Activated gamma-delta T cell (primary cell): ENCODE results near the gene TPPP3.
A peak's percentile ranks its signal among the peaks of the same experiment; 100 is the strongest.

Experiments used
- DNase-seq: peaks from one replicate; lab custom pipeline; 2025; lab: John Stamatoyannopoulos, UW
- total RNA-seq, 2 donors: gene quantifications; one replicate each; lab custom pipeline; 2026; lab: John Stamatoyannopoulos, UW

TPPP3 gene
- 0 to 0.17 reads per million in 2 donors for total RNA-seq

DNA sequence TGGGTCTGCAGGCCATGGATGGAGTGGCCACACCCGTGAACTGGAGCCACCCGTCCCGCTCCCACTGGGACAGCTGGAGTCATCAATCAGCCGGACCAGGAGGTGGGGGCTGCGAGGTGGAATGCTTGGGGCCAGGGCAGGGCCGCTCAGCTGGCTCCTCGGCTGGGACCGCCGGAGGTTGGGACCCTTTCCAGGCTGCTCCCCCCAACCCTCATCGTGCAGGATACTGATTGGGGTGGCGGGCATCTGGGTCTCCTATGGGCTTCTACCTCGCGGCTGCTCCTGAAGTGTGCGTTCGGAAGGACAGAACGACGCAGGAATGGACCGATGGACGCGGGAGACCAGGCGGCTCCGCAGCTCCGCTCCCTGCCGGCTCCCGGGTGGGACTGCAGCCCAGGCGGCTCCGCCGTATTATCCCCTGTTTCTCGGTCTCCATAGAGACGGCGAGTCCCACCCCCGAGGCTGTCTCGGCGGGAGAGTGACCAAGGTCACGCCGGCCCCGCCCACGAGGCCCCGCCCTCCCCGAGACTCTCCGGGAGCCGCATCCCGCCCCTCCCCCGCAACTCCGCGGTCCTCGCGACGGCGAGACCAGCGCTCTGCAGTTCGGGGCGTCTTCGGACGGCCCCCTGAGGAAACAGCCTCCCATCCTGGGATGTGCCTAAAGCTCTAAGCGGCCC lies at the start of gene TPPP3:
TSS of gene TPPP3 (minus strand) at position 388 of the 677 bp plus-strand sequence. CDS start 2,387 bp downstream, outside the sequence.
- DNase-seq: no peak

DNA sequence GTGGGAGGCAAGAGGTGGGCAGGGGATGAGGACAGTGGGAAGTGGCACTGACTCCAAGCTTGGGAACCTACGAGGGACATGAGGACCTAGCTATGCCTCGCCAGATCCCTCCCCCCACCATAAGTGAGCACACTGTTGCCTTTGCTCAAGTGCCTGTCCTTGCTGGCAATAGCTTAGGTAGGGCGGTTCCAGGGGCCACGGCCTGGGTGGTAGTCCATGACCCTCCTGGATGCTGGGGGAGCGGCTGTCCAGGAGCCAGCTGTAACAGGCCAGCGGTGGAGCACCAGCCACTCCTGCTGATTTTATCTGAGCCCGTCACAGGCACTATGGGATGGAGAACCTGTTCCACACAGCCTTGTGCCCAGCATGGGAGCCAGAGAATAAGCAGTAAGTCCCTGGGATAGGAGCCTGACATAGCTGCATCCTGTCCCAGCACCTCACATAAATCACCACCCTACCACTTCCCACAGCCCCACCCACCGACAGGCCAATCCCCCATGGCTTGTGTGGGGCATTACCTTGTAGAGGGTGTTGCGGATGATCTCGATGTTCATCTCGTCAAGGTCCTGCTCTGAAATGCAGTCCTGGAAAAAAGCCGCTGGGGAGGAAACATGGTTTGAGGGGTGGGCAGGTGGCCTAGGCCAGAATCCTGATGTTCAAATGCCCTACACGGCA lies 49.4 kb upstream of the TPPP3 start:
- DNase-seq: no peak

DNA sequence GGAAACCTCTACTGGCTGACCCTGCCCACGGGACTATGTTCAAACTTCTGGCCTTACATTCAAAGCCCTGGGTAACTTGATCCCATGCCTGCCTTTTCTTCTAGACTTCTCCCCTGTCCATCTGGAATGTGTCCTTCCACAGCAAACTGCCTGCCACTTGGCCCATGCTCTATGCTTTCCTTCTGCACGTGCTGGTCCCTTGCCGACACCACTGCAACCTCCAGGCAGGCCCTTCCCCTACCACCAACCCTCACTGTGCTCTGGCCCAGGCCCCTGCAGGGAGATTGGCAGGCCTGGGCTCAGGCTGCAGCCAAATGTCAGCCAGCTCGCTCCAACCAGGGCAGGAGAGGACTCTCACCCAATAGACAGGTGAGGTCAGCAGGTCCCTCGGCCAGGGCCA lies 48.6 kb upstream of the TPPP3 start:
- DNase-seq: no peak

DNA sequence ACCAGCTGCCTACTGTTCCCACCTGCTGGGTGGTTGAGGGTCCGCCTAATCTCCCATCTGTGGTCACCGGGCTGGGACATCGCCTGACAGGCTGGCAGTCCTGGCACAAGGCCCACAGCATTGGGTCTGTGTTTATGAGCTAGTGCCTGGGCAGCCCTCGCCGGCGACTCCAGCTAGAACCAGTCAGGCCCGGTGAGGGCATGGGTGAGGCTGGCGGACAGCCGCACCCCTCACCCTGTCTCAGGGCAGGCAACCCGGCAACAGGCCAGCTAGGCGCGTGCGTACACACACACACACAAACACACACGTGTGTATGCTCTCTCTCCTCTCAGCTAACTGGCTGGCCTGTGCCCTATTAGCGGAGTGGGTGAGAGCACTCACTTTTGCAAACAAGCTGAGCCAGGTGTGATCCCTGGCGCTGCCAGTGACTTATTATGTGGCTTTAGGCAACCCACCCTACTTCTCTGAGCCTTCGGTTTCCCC lies 48.0 kb upstream of the TPPP3 start:
- no peak for DNase-seq

DNA sequence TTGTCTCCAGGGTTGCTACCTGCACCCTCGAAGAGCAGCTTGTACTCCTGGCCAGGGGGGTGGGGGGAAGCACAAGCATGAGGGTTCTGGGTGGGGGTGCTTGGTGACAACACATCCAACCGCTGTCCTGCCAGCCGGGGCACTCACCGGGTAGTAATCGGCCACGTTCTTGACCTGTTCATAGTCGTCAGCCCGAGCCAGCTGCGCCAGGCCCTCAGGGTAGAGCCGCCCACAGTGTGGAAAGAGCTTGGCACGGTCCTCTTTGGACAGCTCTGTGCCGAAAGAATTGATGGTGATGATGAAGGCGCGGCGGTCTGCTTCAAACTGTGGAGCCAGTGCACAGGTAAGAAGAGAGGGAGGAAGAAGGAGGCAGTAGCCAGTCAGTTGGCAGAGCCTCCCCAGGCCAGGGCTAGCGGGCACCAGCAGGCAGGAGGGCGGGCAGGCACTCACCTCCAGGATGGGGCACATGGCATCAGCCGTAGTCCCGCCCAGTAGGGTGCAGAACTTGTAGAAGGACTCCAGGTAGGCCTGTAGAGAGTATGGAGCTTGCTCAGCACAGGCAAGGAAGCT lies 45.6 kb upstream of the TPPP3 start:
- DNase-seq: no peak

DNA sequence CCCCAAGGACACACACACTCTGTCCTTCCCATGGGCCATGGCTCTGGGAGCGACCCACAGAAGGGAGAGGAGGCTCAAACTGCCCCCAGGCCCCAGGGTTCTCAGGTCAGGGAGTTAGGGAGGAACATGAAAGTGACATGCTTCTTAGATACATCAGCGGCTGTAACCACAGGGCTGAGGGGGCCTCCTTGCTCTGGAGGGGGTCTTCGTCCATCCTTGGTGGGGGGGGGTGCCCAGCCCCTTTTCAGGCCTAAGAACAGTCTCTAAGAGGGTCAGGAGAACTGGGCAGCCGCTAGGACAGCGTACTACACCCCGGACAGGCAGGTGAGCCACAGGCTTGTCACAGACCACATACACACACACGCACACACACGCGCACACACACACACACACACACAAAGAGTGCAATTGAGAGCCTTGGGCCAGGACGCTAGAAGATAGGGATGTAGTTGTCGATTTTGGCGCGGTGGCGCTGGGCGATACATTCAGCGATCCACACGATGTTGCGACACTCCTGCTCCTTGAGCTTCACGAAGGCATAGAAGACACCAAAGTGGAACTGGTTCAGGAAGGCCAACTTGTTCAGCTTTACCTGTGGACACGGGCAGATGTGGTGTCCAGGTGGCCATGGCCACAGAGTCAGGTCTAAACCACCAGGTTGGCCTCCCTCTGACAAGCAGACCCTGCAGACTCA lies 44.9 kb upstream of the TPPP3 start:
- DNase-seq: no peak

DNA sequence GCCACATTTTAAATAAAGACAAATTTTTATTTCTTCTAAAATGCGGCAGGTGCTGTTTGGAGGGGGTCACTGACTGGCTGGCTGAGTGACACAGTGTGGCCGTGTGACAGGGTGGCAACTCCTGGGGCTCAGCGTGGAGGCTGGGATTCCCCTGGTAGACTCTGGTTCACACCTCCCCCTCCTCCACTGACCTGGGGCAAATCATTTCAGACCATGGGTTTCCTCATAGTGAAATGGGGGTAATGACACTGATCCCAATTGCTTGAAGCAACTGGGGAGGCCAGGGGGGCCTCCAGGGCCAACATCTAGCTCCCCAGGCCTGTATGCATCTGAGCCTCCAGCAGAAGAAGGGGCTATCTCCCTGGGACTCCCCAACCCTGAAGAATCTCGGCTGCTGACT lies 44.2 kb upstream of the TPPP3 start:
- DNase-seq: no peak

DNA sequence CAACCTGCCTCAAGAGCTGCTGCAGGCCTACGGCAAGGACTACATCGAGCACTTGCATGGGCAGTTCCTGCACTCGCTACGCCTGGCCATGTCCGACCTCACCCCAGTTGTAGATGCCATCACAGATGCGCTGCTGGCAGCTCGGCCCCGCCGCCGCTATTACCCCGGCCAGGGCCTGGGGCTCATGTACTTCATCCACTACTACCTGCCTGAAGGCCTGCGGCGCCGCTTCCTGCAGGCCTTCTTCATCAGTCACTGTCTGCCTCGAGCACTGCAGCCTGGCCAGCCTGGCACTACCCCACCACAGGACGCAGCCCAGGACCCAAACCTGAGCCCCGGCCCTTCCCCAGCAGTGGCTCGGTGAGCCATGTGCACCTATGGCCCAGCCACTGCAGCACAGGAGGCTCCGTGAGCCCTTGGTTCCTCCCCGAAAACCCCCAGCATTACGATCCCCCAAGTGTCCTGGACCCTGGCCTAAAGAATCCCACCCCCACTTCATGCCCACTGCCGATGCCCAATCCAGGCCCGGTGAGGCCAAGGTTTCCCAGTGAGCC lies 43.4 kb upstream of the TPPP3 start:
- DNase-seq: no peak

DNA sequence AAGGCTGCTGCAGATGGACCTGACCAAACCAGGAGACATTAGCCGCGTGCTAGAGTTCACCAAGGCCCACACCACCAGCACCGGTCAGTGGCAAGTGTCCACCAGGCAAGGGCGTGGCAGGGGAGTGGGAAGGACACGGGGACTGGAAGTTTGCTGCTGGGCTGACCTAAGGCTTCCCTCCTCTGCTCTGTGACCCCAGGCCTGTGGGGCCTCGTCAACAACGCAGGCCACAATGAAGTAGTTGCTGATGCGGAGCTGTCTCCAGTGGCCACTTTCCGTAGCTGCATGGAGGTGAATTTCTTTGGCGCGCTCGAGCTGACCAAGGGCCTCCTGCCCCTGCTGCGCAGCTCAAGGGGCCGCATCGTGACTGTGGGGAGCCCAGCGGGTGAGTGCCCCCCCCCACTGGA lies 42.5 kb upstream of the TPPP3 start:
- no peak for DNase-seq

DNA sequence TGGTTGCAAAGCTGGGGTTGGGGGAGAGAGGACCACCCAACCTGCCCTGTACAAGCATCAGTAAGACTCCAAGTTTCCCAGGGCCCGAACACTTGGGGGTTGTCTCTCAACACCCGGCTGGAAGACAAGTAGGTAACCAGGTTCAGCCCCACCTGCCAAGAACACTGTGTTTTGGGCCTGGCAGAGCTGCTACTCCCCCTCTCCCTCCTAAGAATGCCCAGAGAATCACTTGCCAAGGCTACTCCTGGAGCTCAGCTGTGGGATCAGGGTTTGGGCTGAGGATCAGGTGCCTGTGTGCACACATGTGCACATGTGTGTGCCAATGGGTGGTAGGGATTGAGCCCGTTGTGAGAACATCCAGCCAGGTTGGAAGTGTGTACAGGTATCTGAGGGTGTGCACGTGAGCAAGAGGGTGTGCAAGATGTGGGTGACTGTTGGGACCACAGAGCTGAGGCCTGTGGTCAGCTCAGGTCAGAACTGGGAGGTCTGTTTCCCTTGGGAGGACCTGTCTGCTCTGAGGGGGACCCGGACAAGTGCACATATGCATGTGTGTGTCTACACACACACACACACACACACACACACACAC lies 39.9 kb upstream of the TPPP3 start:
- no peak for DNase-seq

DNA sequence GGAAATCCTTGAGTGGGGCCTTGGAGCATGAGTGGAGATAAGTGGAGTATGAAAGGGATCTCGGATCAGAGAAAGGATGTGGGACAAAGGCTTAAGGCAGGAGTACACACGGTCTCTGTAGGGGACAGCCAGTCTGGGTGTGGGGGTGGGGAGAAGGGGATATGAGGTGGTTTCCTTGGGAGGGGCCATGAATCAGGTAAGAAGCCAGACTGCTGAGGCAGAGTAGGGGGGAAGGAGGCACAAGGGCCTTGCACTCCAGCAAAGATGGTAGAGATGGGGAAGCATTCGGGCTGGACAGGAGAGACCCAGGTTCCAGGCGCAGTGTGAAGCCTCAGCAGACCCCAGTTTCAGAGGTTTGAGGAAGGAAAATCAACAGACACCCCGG lies 39.2 kb upstream of the TPPP3 start:
- DNase-seq: no peak

DNA sequence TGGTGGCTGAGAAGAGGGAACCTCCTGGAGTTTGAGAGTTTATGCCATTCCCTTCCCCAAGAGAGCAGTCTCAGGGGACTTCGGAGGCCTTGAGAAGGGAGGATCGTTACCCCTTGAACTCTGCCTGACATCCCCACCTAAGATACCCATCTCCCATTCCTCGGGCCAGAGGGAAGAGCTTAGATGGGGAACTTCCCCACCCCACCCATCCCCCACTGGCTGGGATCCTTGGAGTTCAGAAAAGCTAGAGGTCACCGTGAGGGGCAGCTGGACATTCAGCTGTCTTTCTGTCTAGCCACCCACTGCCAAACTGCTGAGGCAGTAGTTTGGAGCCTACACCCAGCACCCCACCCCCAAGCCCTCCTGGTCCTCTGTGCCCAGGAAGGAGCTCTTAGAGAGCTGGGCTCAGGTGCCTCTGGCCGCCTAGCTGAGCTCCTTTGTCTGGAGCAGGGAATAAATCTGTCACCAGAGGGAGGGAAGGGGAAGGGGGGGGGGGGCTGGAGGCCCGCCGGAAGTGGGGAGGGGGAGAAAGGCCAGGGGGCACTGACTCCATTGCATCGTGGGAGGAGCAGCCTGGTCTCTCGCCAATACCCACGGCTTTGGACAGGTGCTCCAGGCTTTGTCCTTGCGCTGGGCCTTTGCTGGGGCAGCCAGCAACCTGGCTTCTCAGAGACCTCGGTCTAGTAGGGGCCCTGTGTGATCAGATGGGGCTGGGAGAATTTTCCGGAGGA lies 38.6 kb upstream of the TPPP3 start:
- DNase-seq: no peak

DNA sequence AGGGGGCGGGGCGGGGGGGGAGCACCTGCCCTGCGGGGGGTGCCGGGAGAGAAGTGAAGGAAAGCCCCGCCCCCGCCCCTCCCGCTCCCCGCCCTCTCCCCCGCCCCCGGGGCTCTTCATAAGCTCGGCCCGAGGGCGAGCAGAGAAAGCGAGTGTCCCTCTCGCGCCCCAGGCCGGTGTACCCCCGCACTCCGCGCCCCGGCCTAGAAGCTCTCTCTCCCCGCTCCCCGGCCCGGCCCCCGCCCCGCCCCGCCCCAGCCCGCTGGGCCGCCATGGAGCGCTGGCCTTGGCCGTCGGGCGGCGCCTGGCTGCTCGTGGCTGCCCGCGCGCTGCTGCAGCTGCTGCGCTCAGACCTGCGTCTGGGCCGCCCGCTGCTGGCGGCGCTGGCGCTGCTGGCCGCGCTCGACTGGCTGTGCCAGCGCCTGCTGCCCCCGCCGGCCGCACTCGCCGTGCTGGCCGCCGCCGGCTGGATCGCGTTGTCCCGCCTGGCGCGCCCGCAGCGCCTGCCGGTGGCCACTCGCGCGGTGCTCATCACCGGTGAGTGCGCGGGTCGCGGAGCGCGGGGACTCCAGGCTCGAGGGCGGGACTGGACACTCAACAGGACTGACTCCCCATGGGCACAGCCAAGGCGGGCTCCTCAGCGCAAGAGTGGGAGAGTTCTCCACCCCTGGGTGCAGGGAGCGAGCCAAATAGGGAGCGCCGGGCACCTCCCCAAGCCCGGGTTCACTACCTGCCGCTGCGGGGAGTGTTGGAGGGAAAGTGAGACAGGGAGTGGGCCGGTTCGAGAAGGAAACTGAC lies 37.9 kb upstream of the TPPP3 start, which contains the start of gene HSD11B2:
TSS of gene HSD11B2 (plus strand) at position 145 of the 798 bp plus-strand sequence. CDS start at position 273, 128 bp downstream.
- peak; percentile 24 for DNase-seq

DNA sequence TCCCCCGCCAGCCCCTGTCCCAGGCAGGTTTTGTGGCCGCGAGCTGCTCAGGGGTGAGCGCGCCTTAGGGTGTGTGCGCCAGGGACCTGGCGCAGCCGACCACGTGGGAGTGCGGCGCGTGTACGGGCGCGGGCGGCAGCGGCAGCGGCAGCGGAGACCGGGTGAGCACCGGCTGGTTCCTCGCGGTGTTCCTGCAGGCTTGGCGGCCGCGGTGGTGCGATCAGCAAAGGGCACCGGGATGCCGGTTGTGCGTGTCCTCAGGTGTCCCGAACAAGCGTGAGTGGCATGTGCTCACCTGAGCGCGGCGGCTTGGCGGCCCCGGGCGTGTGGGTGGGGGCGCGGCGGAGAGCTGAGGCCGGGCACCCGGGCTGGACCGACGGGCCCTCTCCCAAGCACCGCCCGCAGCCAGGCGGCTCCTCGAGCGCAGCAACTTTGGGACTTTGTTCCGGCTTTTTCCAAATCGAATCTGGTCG lies 37.2 kb upstream of the TPPP3 start:
- no peak for DNase-seq

DNA sequence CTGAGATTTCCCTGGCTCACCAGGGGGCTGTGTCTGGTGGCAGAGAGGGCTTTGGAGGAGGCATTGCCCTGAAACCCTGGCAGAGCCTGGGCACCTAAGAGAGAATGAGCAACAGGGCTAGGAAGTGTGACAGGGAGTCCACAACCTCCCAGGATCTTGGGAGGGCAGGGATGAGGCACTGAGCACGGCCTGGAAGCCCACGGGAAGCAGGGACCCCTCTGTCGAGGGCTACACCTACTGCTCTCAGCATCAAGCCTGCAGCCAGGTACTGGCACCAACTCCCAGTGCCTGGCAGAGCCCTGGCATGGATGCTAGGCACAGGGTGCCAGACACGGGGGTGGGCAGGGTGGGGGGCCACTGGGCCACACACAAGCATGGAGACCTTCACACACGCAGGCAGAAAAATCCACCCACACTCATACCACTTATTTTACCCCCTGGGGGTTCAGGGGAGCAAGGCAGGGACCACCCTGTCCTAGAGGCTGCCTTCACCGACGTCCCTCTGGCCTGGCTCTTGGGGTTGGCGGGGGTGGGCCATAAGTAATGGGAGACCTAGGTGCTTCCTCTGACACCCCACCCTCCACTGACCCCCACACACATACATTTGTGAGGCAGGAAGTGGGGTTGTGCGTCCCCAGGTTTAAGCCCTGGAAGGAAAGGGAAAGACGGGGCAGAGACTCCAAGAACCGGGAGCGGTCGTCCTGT lies 36.7 kb upstream of the TPPP3 start:
- DNase-seq: no peak

DNA sequence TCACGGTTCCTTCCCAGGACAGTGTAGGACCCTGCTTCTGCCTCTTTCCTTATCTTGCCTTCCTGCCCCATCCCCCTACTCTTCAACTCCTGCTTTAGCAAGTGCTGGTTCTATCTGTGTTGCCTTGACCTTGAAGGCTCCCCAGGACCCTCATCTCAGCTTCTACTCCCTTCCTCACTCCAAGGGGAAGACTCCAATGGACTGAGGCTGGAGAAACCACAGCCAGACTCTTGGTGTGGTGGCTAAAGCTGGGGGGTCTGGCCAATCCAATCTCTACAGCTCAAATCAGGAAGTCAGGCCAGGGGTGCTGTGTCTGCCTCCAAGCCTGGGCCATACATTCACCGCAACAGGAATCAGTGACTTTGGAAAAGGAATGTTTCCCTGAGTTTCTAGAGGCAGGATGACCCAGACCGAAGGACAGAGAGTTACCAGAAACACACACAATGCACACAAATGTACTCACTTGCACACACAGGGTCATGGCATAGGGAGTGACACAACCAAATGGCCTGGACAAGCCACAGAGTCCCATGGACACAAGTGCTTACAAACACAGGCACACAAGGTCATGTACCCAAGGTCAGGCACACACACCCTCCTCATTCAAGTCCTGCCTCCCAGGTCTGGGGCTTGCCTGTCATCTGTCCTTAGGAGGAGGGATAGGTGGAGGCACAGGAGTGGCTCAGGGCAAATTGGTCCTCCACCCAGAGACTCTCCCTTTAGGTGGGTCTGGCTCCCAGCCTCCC lies 35.9 kb upstream of the TPPP3 start:
- DNase-seq: no peak

DNA sequence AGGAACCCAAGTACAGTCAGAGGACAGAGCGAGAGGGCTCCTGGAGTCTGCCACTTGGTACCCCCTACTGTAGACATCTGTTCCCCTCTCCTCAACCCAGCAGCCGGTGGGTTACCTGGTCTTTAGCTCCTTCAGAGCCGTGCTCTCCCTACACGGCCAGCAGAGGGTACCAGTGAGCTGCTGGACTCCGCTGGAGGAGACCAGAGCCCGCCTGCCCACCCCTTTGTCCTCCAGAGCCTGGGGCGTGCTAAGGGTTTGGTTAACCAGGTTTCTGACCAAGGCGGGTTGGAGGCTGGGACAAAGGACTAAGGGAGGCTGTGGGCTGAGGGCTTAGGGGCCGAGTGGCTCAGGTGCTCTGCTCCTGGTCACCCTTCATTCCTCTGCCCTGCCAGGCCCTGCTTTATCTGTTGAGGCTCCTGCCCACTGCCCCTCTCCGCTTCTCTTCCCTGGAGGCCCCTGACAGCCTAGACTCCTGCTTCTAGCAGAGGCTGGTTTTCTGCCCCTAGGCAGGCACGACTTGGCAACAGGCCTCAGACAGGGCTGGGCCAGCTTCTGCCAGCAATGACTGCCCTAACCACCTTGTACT lies 34.9 kb upstream of the TPPP3 start:
- DNase-seq: no peak

DNA sequence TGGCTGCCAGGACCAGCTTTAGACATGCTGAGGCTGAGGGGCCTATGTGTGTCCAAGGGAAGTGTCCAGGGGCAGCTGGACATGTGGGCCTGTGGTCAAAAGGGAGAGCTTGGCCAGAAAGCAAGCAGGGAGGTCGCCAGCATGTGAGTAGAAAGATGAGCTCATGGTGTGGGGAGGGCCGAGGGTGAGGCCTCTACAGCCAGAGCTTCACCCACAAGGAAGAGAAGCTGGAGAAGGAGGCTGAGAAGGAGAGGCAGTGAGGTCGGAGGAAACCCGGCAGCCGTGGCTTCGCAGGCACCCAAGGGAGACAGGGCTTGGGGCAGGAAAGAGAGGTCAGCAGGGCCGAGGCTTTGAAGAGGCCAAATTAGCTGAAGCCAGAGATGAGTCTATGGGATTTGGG lies 33.7 kb upstream of the TPPP3 start:
- DNase-seq: no peak
